H1 (cell line): ENCODE results near the gene MAD2L1BP. TPM values are rescaled to one million over a fixed set of nuclear protein-coding genes. Genes with fewer than 3 reads are reported as not detected.
"Not testable (repeated sequence)": the region's sequence is repeated elsewhere in the genome, so short reads cannot be mapped to it uniquely, and the experiment has no call there.

Experiments
- CTCF ChIA-PET: fragments of 300-600 bp; sonication (Branson Sonifier 250); formaldehyde crosslinking; loops from one replicate; lab custom pipeline; 2021; ENCODE audit not compliant: partially characterized antibody; lab: Charles Lee
- POLR2A ChIA-PET: fragments of 300-600 bp; sonication (Branson Sonifier 250); formaldehyde crosslinking; loops from one replicate; lab custom pipeline; 2021; ENCODE audit warnings: inconsistent platforms; ENCODE audit not compliant: partially characterized antibody; lab: Charles Lee
- DNase-seq, 2 experiments: peaks; one replicate each; pipeline versions ENCODE4 v3.0.0 to v3.0.0-alpha.2; 2010 to 2022; ENCODE audit warnings: low spot score in 2 of 2, low read depth in 1 of 2, mixed read lengths in 1 of 2
- FAIRE-seq: peaks from 2 replicates; lab custom pipeline; 2011; peaks lifted over from hg19 to GRCh38; lab: Jason Lieb, UNC
- H2AFZ ChIP-seq: 2 replicates; pipeline ENCODE4 v1.8.1; 2012; ENCODE audit warnings: low read length, inconsistent platforms
- H2AK5ac ChIP-seq: 2 replicates; pipeline ENCODE4 v1.6.1; 2013; ENCODE audit warnings: low read depth, low read length
- H2BK120ac ChIP-seq: replicated peaks from 2 replicates; pipeline ENCODE3; 2013; ENCODE audit warnings: low read depth, low read length, inconsistent platforms
- H2BK12ac ChIP-seq: 2 replicates; pipeline ENCODE4 v1.6.1; 2013; ENCODE audit warnings: low read depth, low read length
- H2BK15ac ChIP-seq: 2 replicates; pipeline ENCODE4 v1.6.1; 2013; ENCODE audit warnings: low read length
- H2BK20ac ChIP-seq: 2 replicates; pipeline ENCODE4 v1.6.1; 2013; ENCODE audit warnings: low read length
- H2BK5ac ChIP-seq: 2 replicates; pipeline ENCODE4 v1.6.1; 2013; ENCODE audit warnings: low read depth, low read length
- H3K14ac ChIP-seq: 2 replicates; pipeline ENCODE4 v1.6.1; 2013; ENCODE audit warnings: inconsistent platforms; ENCODE audit not compliant: insufficient read length
- H3K18ac ChIP-seq: 2 replicates; pipeline ENCODE4 v1.6.1; 2013; ENCODE audit warnings: low read length; ENCODE audit errors: extremely low read depth
- H3K23ac ChIP-seq: 2 replicates; pipeline ENCODE4 v1.6.1; 2013; ENCODE audit warnings: inconsistent platforms; ENCODE audit not compliant: insufficient read length
- H3K23me2 ChIP-seq: 2 replicates; pipeline ENCODE4 v1.6.1; 2013; ENCODE audit warnings: low read depth, low read length
- H3K27ac ChIP-seq: 2 replicates; pipeline ENCODE4 v1.6.1; 2011; ENCODE audit warnings: low read depth, low read length, inconsistent platforms
- H3K27me3 ChIP-seq, 4 experiments: replicated peaks in 1 of 4; 1 replicate in 1 of 4; 2 replicates in 3 of 4; pipeline versions ENCODE4 v1.6.1 to v1.8.1; 2011 to 2013; ENCODE audit warnings: low read length in 3 of 4, mild to moderate bottlenecking in 3 of 4, inconsistent platforms in 2 of 4, mixed read lengths in 2 of 4, moderate library complexity in 1 of 4; ENCODE audit not compliant: control insufficient read depth in 3 of 4, insufficient read depth in 3 of 4; ENCODE audit errors: extremely low read depth in 1 of 4
- H3K36me3 ChIP-seq, 4 experiments: 2 replicates each; pipeline versions ENCODE4 v1.6.1 to v1.8.1; 2011 to 2013; ENCODE audit warnings: mild to moderate bottlenecking in 4 of 4, low read length in 3 of 4, moderate library complexity in 2 of 4, control low read depth in 1 of 4, inconsistent platforms in 1 of 4; ENCODE audit not compliant: insufficient read depth in 4 of 4, control insufficient read depth in 2 of 4
- H3K4ac ChIP-seq: replicated peaks from 2 replicates; pipeline ENCODE3; 2013; ENCODE audit warnings: low read length, low read depth, mixed read lengths, inconsistent platforms; ENCODE audit not compliant: insufficient read length
- H3K4me1 ChIP-seq, 4 experiments: replicated peaks in 1 of 4; 1 replicate in 1 of 4; 2 replicates in 3 of 4; pipeline versions ENCODE4 v1.6.1 to v1.8.1; 2011 to 2013; ENCODE audit warnings: low read length in 3 of 4, inconsistent platforms in 2 of 4, mixed read lengths in 1 of 4; ENCODE audit not compliant: insufficient read depth in 4 of 4, control insufficient read depth in 3 of 4
- H3K4me2 ChIP-seq, 2 experiments: 2 replicates each; pipeline versions ENCODE4 v1.6.1 to v1.8.1; 2011 to 2013; ENCODE audit warnings: low read depth in 2 of 2, low read length in 2 of 2, control low read depth in 1 of 2, inconsistent platforms in 1 of 2, mild to moderate bottlenecking in 1 of 2; ENCODE audit not compliant: insufficient read depth in 1 of 2
- H3K4me3 ChIP-seq, 4 experiments: fragments of 200-600, 300-600 bp in 1 of 4; sonication (generic), shearing (Covaris generic), sonication (Bioruptor Twin) in 1 of 4; 2 replicates each; pipeline versions ENCODE4 v1.5.1 to v1.8.1; 2011 to 2016; ENCODE audit warnings: low read length in 4 of 4, low read depth in 3 of 4, control low read depth in 2 of 4, inconsistent platforms in 2 of 4, mild to moderate bottlenecking in 2 of 4, mixed read lengths in 1 of 4, moderate library complexity in 1 of 4; ENCODE audit not compliant: insufficient read depth in 2 of 4; ENCODE audit errors: extremely low read depth in 1 of 4
- H3K56ac ChIP-seq: replicated peaks from 2 replicates; pipeline ENCODE3; 2013; ENCODE audit warnings: low read depth, mild to moderate bottlenecking, mixed read lengths, low read length, inconsistent platforms; ENCODE audit not compliant: insufficient read length
- H3K79me1 ChIP-seq: 2 replicates; pipeline ENCODE4 v1.6.1; 2013; ENCODE audit warnings: low read depth, low read length, control low read depth
- H3K79me2 ChIP-seq, 2 experiments: 2 replicates each; pipeline versions ENCODE4 v1.6.1 to v1.8.1; 2012 to 2013; ENCODE audit warnings: low read length in 2 of 2, mild to moderate bottlenecking in 2 of 2, inconsistent platforms in 1 of 2; ENCODE audit not compliant: insufficient read depth in 2 of 2, control insufficient read depth in 1 of 2
- H3K9ac ChIP-seq, 4 experiments: replicated peaks in 1 of 4; 1 replicate in 1 of 4; 2 replicates in 3 of 4; pipeline versions ENCODE4 v1.6.1 to v1.8.1; 2011 to 2013; ENCODE audit warnings: low read depth in 3 of 4, low read length in 3 of 4, control low read depth in 2 of 4, mild to moderate bottlenecking in 2 of 4, moderate library complexity in 2 of 4, inconsistent platforms in 1 of 4; ENCODE audit errors: extremely low read depth in 1 of 4
- H3K9me3 ChIP-seq, 2 experiments: 2 replicates each; pipeline versions ENCODE4 v1.6.1 to v1.8.1; 2012 to 2013; ENCODE audit warnings: mild to moderate bottlenecking in 2 of 2, moderate library complexity in 2 of 2, control low read depth in 1 of 2, inconsistent platforms in 1 of 2, low read depth in 1 of 2, low read length in 1 of 2, mixed read lengths in 1 of 2; ENCODE audit not compliant: insufficient read depth in 2 of 2
- H4K20me1 ChIP-seq, 2 experiments: replicated peaks in 1 of 2; 2 replicates each; pipeline versions ENCODE3 to v1.8.1; 2011 to 2013; ENCODE audit warnings: inconsistent platforms in 2 of 2, low read length in 2 of 2, mild to moderate bottlenecking in 1 of 2; ENCODE audit not compliant: insufficient read depth in 2 of 2, control insufficient read depth in 1 of 2
- H4K5ac ChIP-seq: 2 replicates; pipeline ENCODE4 v1.6.1; 2013; ENCODE audit warnings: low read length, low read depth, mixed read lengths, inconsistent platforms; ENCODE audit not compliant: insufficient read length
- H4K8ac ChIP-seq: 2 replicates; pipeline ENCODE4 v1.8.0; 2013; ENCODE audit warnings: mild to moderate bottlenecking, moderate library complexity, low read length, inconsistent platforms; ENCODE audit not compliant: insufficient read depth; ENCODE audit errors: extremely low read depth
- H4K91ac ChIP-seq: replicated peaks from 2 replicates; pipeline ENCODE3; 2013; ENCODE audit warnings: low read length, mixed read lengths, inconsistent platforms; ENCODE audit not compliant: insufficient read length
- WGBS, 2 experiments: shearing (Covaris generic) in 1 of 2; methylation state at CpG; one replicate each; pipeline versions ENCODE4 v1.1.6 to v1.1.7; 2013 to 2015; ENCODE audit warnings: low lambda C conversion rate in 2 of 2, mixed read lengths in 2 of 2, inconsistent platforms in 1 of 2, low coverage in 1 of 2, missing lambda C conversion rate in 1 of 2; ENCODE audit not compliant: insufficient replicate concordance in 2 of 2, insufficient coverage in 1 of 2, insufficient read length in 1 of 2; ENCODE audit errors: extremely low coverage in 1 of 2, missing lambda C conversion rate in 1 of 2; 5-methylcytosine and 5-hydroxymethylcytosine counted together
- polyA plus RNA-seq, 7 experiments: library from polyadenylated mRNA; depleted of rRNA in 3 of 7; stranded (reverse) in 5 of 7; unstranded in 2 of 7; fragments of >200 nt in 5 of 7; fragments of 200-250 nt in 2 of 7; gene quantifications; 1 replicate in 5 of 7; 2 replicates in 1 of 7; 4 replicates in 1 of 7; pipeline versions ENCODE4 v1.2.1 to v1.2.3, GENCODE V29; 2011 to 2013; ENCODE audit warnings: missing spikeins in 2 of 7, mixed read lengths in 2 of 7
- total RNA-seq: library from RNA; stranded (reverse); fragmentation: NEBNext Ultra II Directional; extraction: Animal tissue kit (Norgen Biotek cat#: 25700); gene quantifications from 2 replicates; pipeline ENCODE4 v1.2.1, GENCODE V29; 2021

MAD2L1BP gene
- total and polyA plus RNA-seq, 2 of the 8 experiments (the other 6 are each of a cell fraction or from before 2014, with no cell fraction given): 35.5 to 70.0 TPM

DNA sequence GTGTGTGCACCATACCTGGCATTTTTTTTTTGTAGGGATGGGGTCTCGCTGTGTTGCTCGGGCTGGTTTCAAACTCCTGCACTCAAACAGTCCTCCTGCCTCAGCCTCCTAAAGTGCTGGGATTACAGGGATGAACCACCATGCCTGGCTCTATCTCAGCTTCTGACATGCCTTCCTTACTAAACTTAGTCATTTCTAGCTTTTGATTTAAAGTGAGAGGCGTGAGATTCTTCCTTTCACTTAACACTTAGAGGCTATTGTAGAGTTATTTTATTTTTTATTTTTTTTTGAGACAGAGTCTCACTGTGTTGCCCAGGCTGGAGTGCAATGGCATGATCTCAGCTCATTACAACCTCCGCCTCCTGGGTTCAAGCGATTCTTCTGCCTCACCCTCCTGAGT is 27.3 kb downstream of the MAD2L1BP start:
- not testable (repeated sequence) for H3K14ac ChIP-seq, H3K23ac ChIP-seq, H3K27me3 ChIP-seq, H4K20me1 ChIP-seq, H3K4me3 ChIP-seq, H2BK12ac ChIP-seq, H4K5ac ChIP-seq, H3K79me2 ChIP-seq, H3K9ac ChIP-seq, DNase-seq, H3K79me1 ChIP-seq, H4K8ac ChIP-seq, H3K23me2 ChIP-seq, H2AK5ac ChIP-seq, H3K9me3 ChIP-seq, H4K91ac ChIP-seq, H3K18ac ChIP-seq, H2BK5ac ChIP-seq, H3K36me3 ChIP-seq, H3K27ac ChIP-seq, H2BK15ac ChIP-seq, FAIRE-seq, H3K4me2 ChIP-seq, H2BK120ac ChIP-seq, H3K56ac ChIP-seq, H3K4ac ChIP-seq, H2AFZ ChIP-seq, H2BK20ac ChIP-seq
- POLR2A ChIA-PET: interaction anchor here (3.1 kb wide), 1 partner anchor 33 kb away, joined by 8 read pairs; the partner anchor contains the start of gene GTPBP2
- CTCF ChIA-PET: interaction anchor here (12.6 kb wide), 1 partner anchor 96 kb away, joined by 146 read pairs; no protein-coding TSS in a partner anchor
- WGBS, 2 experiments: 92% methylated on average over 5 of the region's 5 CpGs; no CpG with 5 or more reads in 1 of the 2 experiments
- peaks cover 1 to 10% (median 7%) of the 10 kb centered on the region in 4 experiments; a peak in 6 of 7 replicates for H3K4me1 ChIP-seq
